SK-N-SH (cell line): ENCODE measurements around the gene PCDHA12. TPM values are rescaled to one million over a fixed set of nuclear protein-coding genes. Genes with fewer than 3 reads are reported as not detected.

Source experiments
- CTCF ChIA-PET: fragments of 300-600, 350-600 bp; formaldehyde crosslinking; extraction: SDS; loops from one replicate; lab custom pipeline; 2021; lab: Yijun Ruan, JAX
- POLR2A ChIA-PET: fragments of 350-600 bp; sonication (Branson Sonifier 250); formaldehyde crosslinking; extraction: SDS; loops from one replicate; lab custom pipeline; 2020; ENCODE audit warnings: antibody characterized with exemption, inconsistent platforms; lab: Yijun Ruan, JAX
- DNase-seq: peaks from one replicate; pipeline ENCODE4 v3.0.0; 2012
- H2AFZ ChIP-seq: fragments of 200-600 bp; sonication (generic); 2 replicates; pipeline ENCODE4 v1.8.1; 2016; ENCODE audit warnings: antibody characterized with exemption, mild to moderate bottlenecking, low read depth
- H3F3A ChIP-seq: fragments of 200-600 bp; sonication (generic); replicated peaks from 2 replicates; pipeline ENCODE3; 2016; ENCODE audit warnings: antibody characterized with exemption, mild to moderate bottlenecking; ENCODE audit not compliant: insufficient read depth
- H3K27ac ChIP-seq, 2 experiments: fragments of 200-500 bp in 1 of 2; fragments of 200-600 bp in 1 of 2; sonication (Bioruptor generic) in 1 of 2; sonication (generic), shearing (Covaris generic) in 1 of 2; 2 replicates each; pipeline versions ENCODE4 v1.5.1 to v1.6.1; 2014 to 2016; ENCODE audit warnings: low read depth in 2 of 2, inconsistent platforms in 1 of 2, low read length in 1 of 2, mild to moderate bottlenecking in 1 of 2, mixed read lengths in 1 of 2
- H3K27me3 ChIP-seq: fragments of 200-600 bp; sonication (generic), shearing (Covaris generic); 2 replicates; pipeline ENCODE4 v1.6.1; 2016; ENCODE audit warnings: mixed run types; ENCODE audit not compliant: insufficient read depth
- H3K36me3 ChIP-seq, 2 experiments: fragments of 200-500 bp in 1 of 2; fragments of 200-600 bp in 1 of 2; sonication (Bioruptor generic) in 1 of 2; sonication (generic) in 1 of 2; replicated peaks in 1 of 2; 2 replicates each; pipeline versions ENCODE3 to v1.5.1; 2014 to 2016; ENCODE audit warnings: low read length in 1 of 2, mild to moderate bottlenecking in 1 of 2; ENCODE audit not compliant: insufficient read depth in 2 of 2, control insufficient read depth in 1 of 2
- H3K4me1 ChIP-seq, 2 experiments: fragments of 200-500 bp in 1 of 2; fragments of 200-600 bp in 1 of 2; sonication (Bioruptor generic) in 1 of 2; sonication (generic), shearing (Covaris generic) in 1 of 2; 2 replicates each; pipeline versions ENCODE4 v1.5.1 to v1.6.1; 2014 to 2016; ENCODE audit warnings: low read depth in 1 of 2, low read length in 1 of 2, mixed run types in 1 of 2; ENCODE audit not compliant: insufficient read depth in 2 of 2, control insufficient read depth in 1 of 2
- H3K4me2 ChIP-seq: fragments of 200-600 bp; sonication (generic), shearing (Covaris generic); 2 replicates; pipeline ENCODE4 v1.6.1; 2017; ENCODE audit warnings: mixed run types
- H3K4me3 ChIP-seq, 2 experiments: fragments of 200-500 bp in 1 of 2; fragments of 200-600 bp in 1 of 2; sonication (Bioruptor generic) in 1 of 2; sonication (generic), shearing (Covaris generic) in 1 of 2; 2 replicates each; pipeline versions ENCODE4 v1.5.1 to v1.8.1; 2014 to 2016; ENCODE audit warnings: low read depth in 2 of 2, inconsistent platforms in 1 of 2, low read length in 1 of 2, mild to moderate bottlenecking in 1 of 2, mixed read lengths in 1 of 2, moderate library complexity in 1 of 2
- H3K79me2 ChIP-seq: fragments of 200-600 bp; sonication (generic); 2 replicates; pipeline ENCODE4 v1.8.1; 2017; ENCODE audit warnings: mild to moderate bottlenecking; ENCODE audit not compliant: insufficient read depth
- H3K9ac ChIP-seq: fragments of 200-600 bp; sonication (generic); 2 replicates; pipeline ENCODE4 v1.6.1; 2017; ENCODE audit warnings: mixed run types
- H3K9me2 ChIP-seq: fragments of 200-600 bp; sonication (generic); 2 replicates; pipeline ENCODE4 v1.6.1; 2017; ENCODE audit warnings: mixed run types
- H3K9me3 ChIP-seq: fragments of 200-600 bp; sonication (generic); 2 replicates; pipeline ENCODE4 v1.6.1; 2017; ENCODE audit warnings: mixed run types, mild to moderate bottlenecking, moderate library complexity
- H4K20me1 ChIP-seq: fragments of 200-600 bp; sonication (generic); 2 replicates; pipeline ENCODE4 v1.6.1; 2017; ENCODE audit warnings: mild to moderate bottlenecking, mixed run types; ENCODE audit not compliant: insufficient read depth
- EP300 ChIP-seq, 2 experiments: IDR thresholded peaks; 2 replicates each; pipeline versions ENCODE4 v1.4.0 to v1.6.1; 2012; ENCODE audit warnings: borderline replicate concordance in 1 of 2, low read depth in 1 of 2, low read length in 1 of 2
- FOXM1 ChIP-seq: IDR thresholded peaks from 2 replicates; pipeline ENCODE4 v1.4.0; 2012; ENCODE audit warnings: low read depth, mild to moderate bottlenecking
- GATA2 ChIP-seq: sonication (generic); formaldehyde crosslinking; IDR thresholded peaks from 2 replicates; pipeline ENCODE4 v1.5.0; 2020; ENCODE audit warnings: mild to moderate bottlenecking, missing genetic modification reagents
- NRF1 ChIP-seq: IDR thresholded peaks from 2 replicates; pipeline ENCODE4 v1.6.1; 2012; ENCODE audit warnings: low read depth, mild to moderate bottlenecking, low read length
- POLR2AphosphoS5 ChIP-seq: IDR thresholded peaks from 2 replicates; pipeline ENCODE4 v1.6.1; 2012; ENCODE audit warnings: low read depth, low read length
- RAD21 ChIP-seq: IDR thresholded peaks from 2 replicates; pipeline ENCODE4 v1.6.1; 2012; ENCODE audit warnings: mild to moderate bottlenecking, low read length
- SIN3A ChIP-seq: IDR thresholded peaks from 2 replicates; pipeline ENCODE4 v1.6.1; 2012; ENCODE audit warnings: low read depth, mild to moderate bottlenecking, low read length, moderate library complexity, borderline replicate concordance
- TCF12 ChIP-seq: IDR thresholded peaks from 2 replicates; pipeline ENCODE4 v1.4.0; 2012
- TEAD4 ChIP-seq: IDR thresholded peaks from 2 replicates; pipeline ENCODE4 v1.4.0; 2012; ENCODE audit warnings: mild to moderate bottlenecking, borderline replicate concordance; ENCODE audit not compliant: insufficient read depth
- YY1 ChIP-seq: IDR thresholded peaks from 2 replicates; pipeline ENCODE4 v1.4.0; 2012; ENCODE audit warnings: low read depth, mild to moderate bottlenecking
- WGBS: methylation state at CpG from one replicate; pipeline ENCODE4 v1.1.6; 2017; ENCODE audit warnings: low lambda C conversion rate; 5-methylcytosine and 5-hydroxymethylcytosine counted together
- polyA plus RNA-seq, 3 experiments: library from polyadenylated mRNA; depleted of rRNA; stranded (reverse); fragments of >200 nt; gene quantifications; 2 replicates each; pipeline ENCODE4 v1.2.3, GENCODE V29; 2012
- TF ChIP-seq, protein P1 (sequence below): fragments of 200-600 bp; sonication (generic); IDR thresholded peaks from 2 replicates; pipeline ENCODE4 v1.6.1; 2017; ENCODE audit warnings: antibody characterized with exemption, mild to moderate bottlenecking, moderate library complexity
- TF ChIP-seq, protein P2 (sequence below): IDR thresholded peaks from 2 replicates; pipeline ENCODE4 v1.4.0; 2012; ENCODE audit warnings: low read depth, borderline replicate concordance
- TF ChIP-seq, protein P3 (sequence below): IDR thresholded peaks from 2 replicates; pipeline ENCODE4 v1.4.0; 2012; ENCODE audit warnings: low read depth
- TF ChIP-seq, protein P4 (sequence below): fragments of 150-350 bp; IDR thresholded peaks from 2 replicates; pipeline ENCODE4 v1.6.1; 2016; ENCODE audit warnings: mild to moderate bottlenecking, low read depth, low read length
- TF ChIP-seq, protein P5 (sequence below): IDR thresholded peaks from 2 replicates; pipeline ENCODE4; 2012

Gene PCDHA12
- polyA plus RNA-seq, 1 of the 3 experiments (the other 2 are of a cell fraction): 0.54 TPM

DNA sequence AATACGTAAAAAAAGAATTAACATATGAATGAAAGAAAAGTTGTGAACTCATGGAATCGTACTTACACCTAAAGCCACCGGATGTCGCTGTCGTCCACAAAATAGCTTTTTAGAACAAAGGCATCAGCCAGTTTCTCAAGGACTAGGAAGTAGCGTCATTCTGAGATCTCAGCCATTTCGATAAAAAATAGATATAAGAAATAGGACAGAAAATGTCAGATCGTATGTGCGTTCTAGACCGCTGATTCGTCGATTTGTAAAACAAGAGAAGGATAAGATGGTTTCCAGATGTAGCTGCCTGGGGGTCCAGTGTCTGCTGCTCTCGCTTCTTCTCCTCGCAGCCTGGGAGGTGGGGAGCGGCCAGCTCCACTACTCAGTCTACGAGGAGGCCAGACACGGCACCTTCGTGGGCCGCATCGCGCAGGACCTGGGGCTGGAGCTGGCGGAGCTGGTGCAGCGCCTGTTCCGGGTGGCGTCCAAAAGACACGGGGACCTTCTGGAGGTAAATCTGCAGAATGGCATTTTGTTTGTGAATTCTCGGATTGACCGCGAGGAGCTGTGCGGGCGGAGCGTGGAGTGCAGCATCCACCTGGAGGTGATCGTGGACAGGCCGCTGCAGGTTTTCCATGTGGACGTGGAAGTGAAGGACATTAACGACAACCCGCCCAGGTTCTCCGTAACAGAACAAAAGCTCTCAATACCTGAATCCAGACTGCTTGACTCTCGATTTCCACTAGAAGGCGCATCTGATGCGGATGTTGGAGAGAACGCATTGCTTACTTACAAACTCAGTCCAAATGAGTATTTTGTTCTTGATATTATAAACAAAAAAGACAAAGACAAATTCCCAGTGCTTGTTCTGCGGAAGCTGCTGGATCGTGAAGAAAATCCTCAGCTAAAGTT lies 19.1 kb upstream of the PCDHA12 start, which contains the start of gene PCDHA10:
Gene PCDHA10 (plus strand): TSS at position 126 of the 903 bp plus-strand sequence. CDS start 152 bp downstream, at position 278.
- Histone ChIP-seq H3K9ac (no peak within 1 kb of the TSS), H3F3A (no peaks in the 10 kb centered on the region), H3K9me2 (no peaks in the 10 kb centered on the region), H3K4me1 (no peaks in the 10 kb centered on the region), H3K79me2 (no peaks in the 10 kb centered on the region), H2AFZ (no peak within 1 kb of the TSS), H3K36me3 (no peaks in the 10 kb centered on the region), H3K27ac (no peak within 1 kb of the TSS), H4K20me1 (no peaks in the 10 kb centered on the region), H3K9me3 (no peaks in the 10 kb centered on the region), H3K4me3 (no peak within 1 kb of the TSS), H3K27me3 (no peaks in the 10 kb centered on the region), H3K4me2 (no peak within 1 kb of the TSS)
- TF ChIP-seq, protein P1, sequence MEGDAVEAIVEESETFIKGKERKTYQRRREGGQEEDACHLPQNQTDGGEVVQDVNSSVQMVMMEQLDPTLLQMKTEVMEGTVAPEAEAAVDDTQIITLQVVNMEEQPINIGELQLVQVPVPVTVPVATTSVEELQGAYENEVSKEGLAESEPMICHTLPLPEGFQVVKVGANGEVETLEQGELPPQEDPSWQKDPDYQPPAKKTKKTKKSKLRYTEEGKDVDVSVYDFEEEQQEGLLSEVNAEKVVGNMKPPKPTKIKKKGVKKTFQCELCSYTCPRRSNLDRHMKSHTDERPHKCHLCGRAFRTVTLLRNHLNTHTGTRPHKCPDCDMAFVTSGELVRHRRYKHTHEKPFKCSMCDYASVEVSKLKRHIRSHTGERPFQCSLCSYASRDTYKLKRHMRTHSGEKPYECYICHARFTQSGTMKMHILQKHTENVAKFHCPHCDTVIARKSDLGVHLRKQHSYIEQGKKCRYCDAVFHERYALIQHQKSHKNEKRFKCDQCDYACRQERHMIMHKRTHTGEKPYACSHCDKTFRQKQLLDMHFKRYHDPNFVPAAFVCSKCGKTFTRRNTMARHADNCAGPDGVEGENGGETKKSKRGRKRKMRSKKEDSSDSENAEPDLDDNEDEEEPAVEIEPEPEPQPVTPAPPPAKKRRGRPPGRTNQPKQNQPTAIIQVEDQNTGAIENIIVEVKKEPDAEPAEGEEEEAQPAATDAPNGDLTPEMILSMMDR: peak; percentile 13; the same call in 1 of the 2 replicates
- TF ChIP-seq NRF1: no peak
- TF ChIP-seq, protein P2, sequence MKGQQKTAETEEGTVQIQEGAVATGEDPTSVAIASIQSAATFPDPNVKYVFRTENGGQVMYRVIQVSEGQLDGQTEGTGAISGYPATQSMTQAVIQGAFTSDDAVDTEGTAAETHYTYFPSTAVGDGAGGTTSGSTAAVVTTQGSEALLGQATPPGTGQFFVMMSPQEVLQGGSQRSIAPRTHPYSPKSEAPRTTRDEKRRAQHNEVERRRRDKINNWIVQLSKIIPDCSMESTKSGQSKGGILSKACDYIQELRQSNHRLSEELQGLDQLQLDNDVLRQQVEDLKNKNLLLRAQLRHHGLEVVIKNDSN: no peak
- peak; percentile 40; the same call in 1 of the 2 replicates for TF ChIP-seq RAD21
- no peak for TF ChIP-seq YY1
- no peak for TF ChIP-seq POLR2AphosphoS5
- TF ChIP-seq GATA2 (CRISPR knock-in tag): no peak
- TF ChIP-seq, protein P3, sequence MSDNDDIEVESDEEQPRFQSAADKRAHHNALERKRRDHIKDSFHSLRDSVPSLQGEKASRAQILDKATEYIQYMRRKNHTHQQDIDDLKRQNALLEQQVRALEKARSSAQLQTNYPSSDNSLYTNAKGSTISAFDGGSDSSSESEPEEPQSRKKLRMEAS: no peak
- ChIA-PET CTCF (interaction anchor here (1.3 to 2.4 kb wide), 3 partner anchors 14 to 185 kb away, joined by 3 to 10 read pairs (median 7); partner anchors contain the start of gene PCDHAC1), POLR2A (no interaction called here)
- DNase-seq: no peak
- 79% methylated on average over 32 of the region's 44 CpGs for WGBS

DNA sequence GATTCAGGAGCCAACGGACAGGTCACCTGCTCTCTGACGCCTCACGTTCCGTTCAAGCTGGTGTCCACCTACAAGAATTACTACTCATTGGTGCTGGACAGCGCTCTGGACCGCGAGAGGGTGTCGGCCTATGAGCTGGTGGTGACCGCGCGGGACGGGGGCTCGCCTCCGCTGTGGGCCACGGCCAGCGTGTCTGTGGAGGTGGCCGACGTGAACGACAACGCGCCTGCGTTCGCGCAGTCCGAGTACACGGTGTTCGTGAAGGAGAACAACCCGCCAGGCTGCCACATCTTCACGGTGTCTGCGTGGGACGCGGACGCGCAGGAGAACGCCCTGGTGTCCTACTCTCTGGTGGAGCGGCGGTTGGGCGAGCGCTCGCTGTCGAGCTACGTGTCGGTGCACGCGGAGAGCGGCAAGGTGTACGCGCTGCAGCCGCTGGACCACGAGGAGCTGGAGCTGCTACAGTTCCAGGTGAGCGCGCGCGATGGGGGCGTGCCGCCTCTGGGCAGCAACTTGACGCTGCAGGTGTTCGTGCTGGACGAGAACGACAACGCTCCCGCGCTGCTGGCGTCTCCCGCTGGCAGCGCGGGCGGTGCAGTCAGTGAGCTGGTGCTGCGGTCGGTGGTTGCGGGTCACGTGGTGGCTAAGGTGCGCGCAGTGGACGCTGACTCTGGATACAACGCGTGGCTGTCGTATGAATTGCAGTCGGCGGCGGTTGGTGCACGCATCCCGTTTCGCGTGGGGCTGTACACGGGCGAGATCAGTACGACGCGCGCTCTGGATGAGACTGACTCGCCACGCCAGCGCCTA lies 17.7 kb upstream of the PCDHA12 start:
- H2AFZ ChIP-seq: no peak overlapping the region
- WGBS: 94% methylated on average over 29 of the region's 94 CpGs
- H3F3A ChIP-seq: no peaks in the 10 kb centered on the region
- no peak overlapping the region for H3K27ac ChIP-seq
- H3K9me2 ChIP-seq: no peaks in the 10 kb centered on the region
- no peaks in the 10 kb centered on the region for H4K20me1 ChIP-seq
- no peak overlapping the region for H3K9ac ChIP-seq
- POLR2A ChIA-PET: no interaction called here
- no peaks in the 10 kb centered on the region for H3K4me1 ChIP-seq
- H3K9me3 ChIP-seq: no peaks in the 10 kb centered on the region
- H3K4me3 ChIP-seq: no peak overlapping the region
- no peaks in the 10 kb centered on the region for H3K36me3 ChIP-seq
- DNase-seq: no peak
- H3K27me3 ChIP-seq: no peaks in the 10 kb centered on the region
- H3K4me2 ChIP-seq: no peak overlapping the region
- CTCF ChIA-PET: interaction anchor here (2.4 to 9.2 kb wide), 2 partner anchors 16 to 183 kb away, joined by 10 to 132 read pairs; partner anchors contain the start of gene PCDHA8
- no peaks in the 10 kb centered on the region for H3K79me2 ChIP-seq
- TF ChIP-seq, protein P1: no peak
- no peak for TF ChIP-seq NRF1
- TF ChIP-seq TEAD4: no peak
- TF ChIP-seq, protein P4, sequence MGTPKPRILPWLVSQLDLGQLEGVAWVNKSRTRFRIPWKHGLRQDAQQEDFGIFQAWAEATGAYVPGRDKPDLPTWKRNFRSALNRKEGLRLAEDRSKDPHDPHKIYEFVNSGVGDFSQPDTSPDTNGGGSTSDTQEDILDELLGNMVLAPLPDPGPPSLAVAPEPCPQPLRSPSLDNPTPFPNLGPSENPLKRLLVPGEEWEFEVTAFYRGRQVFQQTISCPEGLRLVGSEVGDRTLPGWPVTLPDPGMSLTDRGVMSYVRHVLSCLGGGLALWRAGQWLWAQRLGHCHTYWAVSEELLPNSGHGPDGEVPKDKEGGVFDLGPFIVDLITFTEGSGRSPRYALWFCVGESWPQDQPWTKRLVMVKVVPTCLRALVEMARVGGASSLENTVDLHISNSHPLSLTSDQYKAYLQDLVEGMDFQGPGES: no peak
- TF ChIP-seq POLR2AphosphoS5: no peak
- no peak for TF ChIP-seq YY1
- no peak for TF ChIP-seq FOXM1
- TF ChIP-seq RAD21: no peak
- TF ChIP-seq, protein P5, sequence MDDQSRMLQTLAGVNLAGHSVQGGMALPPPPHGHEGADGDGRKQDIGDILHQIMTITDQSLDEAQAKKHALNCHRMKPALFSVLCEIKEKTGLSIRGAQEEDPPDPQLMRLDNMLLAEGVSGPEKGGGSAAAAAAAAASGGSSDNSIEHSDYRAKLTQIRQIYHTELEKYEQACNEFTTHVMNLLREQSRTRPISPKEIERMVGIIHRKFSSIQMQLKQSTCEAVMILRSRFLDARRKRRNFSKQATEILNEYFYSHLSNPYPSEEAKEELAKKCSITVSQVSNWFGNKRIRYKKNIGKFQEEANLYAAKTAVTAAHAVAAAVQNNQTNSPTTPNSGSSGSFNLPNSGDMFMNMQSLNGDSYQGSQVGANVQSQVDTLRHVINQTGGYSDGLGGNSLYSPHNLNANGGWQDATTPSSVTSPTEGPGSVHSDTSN: no peak
- no peak for TF ChIP-seq EP300 (IDR thresholded peaks at IDR 0.05; ENCODE audit: borderline replicate concordance in 1 of 2, low read depth in 1 of 2, low read length in 1 of 2)
- no peak for TF ChIP-seq SIN3A
- no peak for TF ChIP-seq TCF12
